Brain microvascular endothelial cell (primary cell): ENCODE measurements around the gene SCNN1B.
"Not testable (repeated sequence)": the region's sequence is repeated elsewhere in the genome, so short reads cannot be mapped to it uniquely, and the experiment has no call there.

Experiments
- DNase-seq: peaks from one replicate; pipeline ENCODE4 v3.0.0-alpha.2; 2020
- H3K27ac ChIP-seq: fragments of 250-450 bp; sonication (Bioruptor Pico); 2 replicates; pipeline ENCODE4 v1.5.1; 2020; ENCODE audit warnings: mild to moderate bottlenecking, moderate library complexity
- H3K27me3 ChIP-seq: fragments of 250-450 bp; sonication (Bioruptor Pico); replicated peaks from 2 replicates; pipeline ENCODE4 v1.5.1; 2020; ENCODE audit warnings: mild to moderate bottlenecking
- H3K36me3 ChIP-seq: fragments of 250-450 bp; sonication (Bioruptor Pico); replicated peaks from 2 replicates; pipeline ENCODE4 v1.5.1; 2020; ENCODE audit warnings: mild to moderate bottlenecking
- H3K4me3 ChIP-seq: 2 replicates; pipeline ENCODE4 v1.5.1; 2011; ENCODE audit warnings: low read depth, mild to moderate bottlenecking, control low read depth, low read length, moderate library complexity
- in situ Hi-C: cut with HindIII; loops from 2 replicates; pipeline ENCODE4 v1.10.0; 2017; ENCODE audit warnings: low sequenced_read_pairs, low pct_ligation_motif_present
- TF ChIP-seq, protein P1 (sequence below): IDR thresholded peaks from 2 replicates; pipeline ENCODE4 v1.5.1; 2011; ENCODE audit warnings: low read depth, mild to moderate bottlenecking, moderate library complexity, low read length, control low read depth, inconsistent platforms; ENCODE audit errors: missing control alignments

Gene SCNN1B

GRCh38 chr16:23397464-23397863 lies 95.4 kb downstream of the SCNN1B start:
- Histone ChIP-seq H3K27me3 (no peaks in the 10 kb centered on the region), H3K27ac (no peak overlapping the region), H3K4me3 (no peak overlapping the region), H3K36me3 (peaks cover 48% of the 10 kb centered on the region)
- TF ChIP-seq, protein P1, sequence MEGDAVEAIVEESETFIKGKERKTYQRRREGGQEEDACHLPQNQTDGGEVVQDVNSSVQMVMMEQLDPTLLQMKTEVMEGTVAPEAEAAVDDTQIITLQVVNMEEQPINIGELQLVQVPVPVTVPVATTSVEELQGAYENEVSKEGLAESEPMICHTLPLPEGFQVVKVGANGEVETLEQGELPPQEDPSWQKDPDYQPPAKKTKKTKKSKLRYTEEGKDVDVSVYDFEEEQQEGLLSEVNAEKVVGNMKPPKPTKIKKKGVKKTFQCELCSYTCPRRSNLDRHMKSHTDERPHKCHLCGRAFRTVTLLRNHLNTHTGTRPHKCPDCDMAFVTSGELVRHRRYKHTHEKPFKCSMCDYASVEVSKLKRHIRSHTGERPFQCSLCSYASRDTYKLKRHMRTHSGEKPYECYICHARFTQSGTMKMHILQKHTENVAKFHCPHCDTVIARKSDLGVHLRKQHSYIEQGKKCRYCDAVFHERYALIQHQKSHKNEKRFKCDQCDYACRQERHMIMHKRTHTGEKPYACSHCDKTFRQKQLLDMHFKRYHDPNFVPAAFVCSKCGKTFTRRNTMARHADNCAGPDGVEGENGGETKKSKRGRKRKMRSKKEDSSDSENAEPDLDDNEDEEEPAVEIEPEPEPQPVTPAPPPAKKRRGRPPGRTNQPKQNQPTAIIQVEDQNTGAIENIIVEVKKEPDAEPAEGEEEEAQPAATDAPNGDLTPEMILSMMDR: no peak
- DNase-seq: no peak
- in situ Hi-C loops: no loop called here

- DNase-seq: no peak
- in situ Hi-C loops: no loop called here
- Histone ChIP-seq H3K36me3 (peaks cover 55% of the 10 kb centered on the region), H3K27me3 (no peaks in the 10 kb centered on the region), H3K4me3 (no peak overlapping the region), H3K27ac (no peak overlapping the region)
- TF ChIP-seq, protein P1: no peak
These were observed 97.1 kb downstream of the SCNN1B start for GRCh38 chr16:23398987-23399805.

DNA sequence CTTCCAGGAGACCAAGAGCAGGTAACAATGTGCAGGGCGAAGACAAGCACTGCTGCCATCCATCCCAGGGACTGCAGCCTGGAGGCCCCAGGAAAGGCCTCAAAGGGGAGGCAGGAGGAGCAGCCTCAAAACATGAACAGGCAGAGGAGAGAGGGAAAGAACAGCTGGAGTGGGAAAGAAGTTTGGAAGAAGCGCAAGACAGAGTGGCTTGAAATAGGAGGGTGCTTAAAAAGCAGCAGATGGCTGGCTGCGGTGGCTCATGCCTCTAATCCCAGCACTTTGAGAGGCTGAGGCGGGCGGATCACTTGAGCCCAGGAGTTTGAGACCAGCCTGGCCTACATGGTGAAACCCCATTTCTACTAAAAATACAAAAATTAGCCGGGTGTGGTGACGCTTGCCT lies 98.3 kb downstream of the SCNN1B start:
- H3K36me3 ChIP-seq: peaks cover 65% of the 10 kb centered on the region
- H3K4me3 ChIP-seq, in situ Hi-C loops, DNase-seq, H3K27ac ChIP-seq, H3K27me3 ChIP-seq: not testable (repeated sequence)

DNA sequence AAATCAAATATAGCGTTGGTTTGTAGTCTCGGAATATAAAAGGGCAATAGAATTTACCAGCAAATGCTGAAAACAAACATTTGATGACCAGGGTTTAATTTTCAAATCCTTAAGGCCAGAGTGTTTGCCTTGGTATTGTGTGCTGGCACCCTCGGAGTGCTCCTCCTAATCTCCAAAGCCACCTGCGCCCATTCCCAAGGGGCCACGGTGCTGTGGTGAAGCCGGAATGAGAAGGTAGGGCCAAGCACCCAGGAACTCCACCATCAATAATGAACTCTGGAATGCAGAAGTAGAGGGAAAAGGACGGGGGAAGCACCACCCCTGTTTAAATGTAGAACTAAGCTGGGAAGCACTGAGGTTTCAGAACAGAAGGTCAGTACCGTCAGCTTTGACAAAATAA lies 99.0 kb downstream of the SCNN1B start:
- no peak for DNase-seq
- H3K27ac ChIP-seq: no peak overlapping the region
- H3K36me3 ChIP-seq: peaks cover 66% of the 10 kb centered on the region
- no peaks in the 10 kb centered on the region for H3K27me3 ChIP-seq
- TF ChIP-seq, protein P1: no peak
- H3K4me3 ChIP-seq: no peak overlapping the region
- in situ Hi-C loops: no loop called here

DNA sequence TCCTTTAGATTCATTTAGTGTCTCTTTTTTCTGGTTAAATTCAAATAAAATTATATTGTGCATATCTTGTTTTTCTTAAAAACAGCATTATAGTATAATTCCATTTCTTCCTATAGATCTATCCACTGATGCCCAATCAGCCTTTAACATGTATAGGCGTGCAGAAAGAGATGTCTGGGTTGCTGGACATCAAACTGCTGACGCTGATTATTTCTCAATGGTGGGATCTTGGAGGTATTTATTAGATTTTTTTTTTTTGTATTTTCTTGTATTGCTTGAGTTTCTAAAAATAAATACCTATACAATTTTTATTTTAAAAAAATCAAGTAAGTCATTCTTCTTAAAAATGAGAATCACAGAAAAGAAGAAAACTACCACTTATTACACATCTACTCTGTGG lies 100.0 kb downstream of the SCNN1B start:
- in situ Hi-C loops: no loop called here
- no peak for DNase-seq
- H3K4me3 ChIP-seq: no peak overlapping the region
- TF ChIP-seq, protein P1: no peak
- no peak overlapping the region for H3K27ac ChIP-seq
- peaks cover 73% of the 10 kb centered on the region for H3K36me3 ChIP-seq
- no peaks in the 10 kb centered on the region for H3K27me3 ChIP-seq

- in situ Hi-C loops: no loop called here
- no peak overlapping the region for H3K27ac ChIP-seq
- H3K36me3 ChIP-seq: peaks cover 64% of the 10 kb centered on the region
- H3K4me3 ChIP-seq: no peak overlapping the region
- DNase-seq: no peak
- TF ChIP-seq, protein P1: no peak
- no peaks in the 10 kb centered on the region for H3K27me3 ChIP-seq
These were observed 101.4 kb downstream of the SCNN1B start for GRCh38 chr16:23403547-23403946.
